WTC11 (cell line): ENCODE results near the gene RTN4RL1.

Source experiments
- CBFB ChIP-seq: sonication (generic); formaldehyde crosslinking; IDR thresholded peaks from 2 replicates; pipeline ENCODE4 v1.8.1; 2022; ENCODE audit warnings: mild to moderate bottlenecking, low read depth, missing genetic modification reagents
- ELF4 ChIP-seq: sonication (generic); formaldehyde crosslinking; IDR thresholded peaks from 2 replicates; pipeline ENCODE4 v1.8.1; 2022; ENCODE audit warnings: low read depth, mild to moderate bottlenecking, moderate library complexity, missing genetic modification reagents
- FOXJ3 ChIP-seq: sonication (generic); formaldehyde crosslinking; IDR thresholded peaks from 2 replicates; pipeline ENCODE4 v1.9.0; 2021; ENCODE audit warnings: missing genetic modification reagents, mild to moderate bottlenecking, borderline replicate concordance
- JUN ChIP-seq: sonication (generic); formaldehyde crosslinking; IDR thresholded peaks from 2 replicates; pipeline ENCODE4 v1.8.0; 2023; ENCODE audit warnings: mild to moderate bottlenecking, missing genetic modification reagents
- MXD4 ChIP-seq: fragments of 250-450 bp; sonication (Bioruptor Pico); IDR thresholded peaks from 2 replicates; pipeline ENCODE4 v1.8.0; 2021; ENCODE audit warnings: mild to moderate bottlenecking, moderate library complexity, borderline replicate concordance
- SP1 ChIP-seq: sonication (generic); formaldehyde crosslinking; conservative IDR thresholded peaks from 2 replicates; pipeline ENCODE4 v1.8.1; 2022; ENCODE audit warnings: missing genetic modification reagents
- TCF7 ChIP-seq: sonication (generic); formaldehyde crosslinking; IDR thresholded peaks from 2 replicates; pipeline ENCODE4 v1.8.0; 2022; ENCODE audit warnings: mild to moderate bottlenecking, low read depth, missing genetic modification reagents, moderate library complexity
- TP53 ChIP-seq: sonication (generic); formaldehyde crosslinking; IDR thresholded peaks from 2 replicates; pipeline ENCODE4 v1.8.1; 2023; ENCODE audit warnings: mild to moderate bottlenecking, missing genetic modification reagents
- TF ChIP-seq, protein P1 (sequence below): fragments of 200-600 bp; IDR thresholded peaks from 2 replicates; pipeline ENCODE4 v1.8.0; 2022; ENCODE audit warnings: antibody characterized with exemption
- TF ChIP-seq, protein P2 (sequence below): sonication (generic); formaldehyde crosslinking; IDR thresholded peaks from 2 replicates; pipeline ENCODE4 v1.8.1; 2023; ENCODE audit warnings: mild to moderate bottlenecking, missing genetic modification reagents, moderate library complexity

DNA sequence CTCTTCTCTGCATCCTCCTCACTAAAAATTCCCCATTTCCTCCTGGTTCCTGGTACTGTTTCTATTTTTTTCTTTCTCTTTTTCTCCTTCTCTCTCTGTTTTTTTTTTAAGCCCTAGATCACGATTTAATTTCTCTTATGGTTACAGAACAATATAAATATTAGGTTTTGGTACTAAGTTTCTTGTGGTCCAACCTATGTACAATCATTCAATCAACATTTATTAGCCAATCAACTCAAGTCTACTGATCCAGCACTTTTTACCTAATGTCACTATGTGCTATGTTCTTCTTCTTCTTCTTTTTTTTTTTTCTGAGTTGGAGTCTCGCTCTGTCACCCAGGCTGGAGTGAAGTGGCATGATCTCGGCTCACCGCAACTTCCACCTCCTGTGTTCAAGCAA, 12.6 kb downstream of the RTN4RL1 start:
- TF ChIP-seq FOXJ3 (CRISPR knock-in tag): no peak
- TF ChIP-seq, protein P1, sequence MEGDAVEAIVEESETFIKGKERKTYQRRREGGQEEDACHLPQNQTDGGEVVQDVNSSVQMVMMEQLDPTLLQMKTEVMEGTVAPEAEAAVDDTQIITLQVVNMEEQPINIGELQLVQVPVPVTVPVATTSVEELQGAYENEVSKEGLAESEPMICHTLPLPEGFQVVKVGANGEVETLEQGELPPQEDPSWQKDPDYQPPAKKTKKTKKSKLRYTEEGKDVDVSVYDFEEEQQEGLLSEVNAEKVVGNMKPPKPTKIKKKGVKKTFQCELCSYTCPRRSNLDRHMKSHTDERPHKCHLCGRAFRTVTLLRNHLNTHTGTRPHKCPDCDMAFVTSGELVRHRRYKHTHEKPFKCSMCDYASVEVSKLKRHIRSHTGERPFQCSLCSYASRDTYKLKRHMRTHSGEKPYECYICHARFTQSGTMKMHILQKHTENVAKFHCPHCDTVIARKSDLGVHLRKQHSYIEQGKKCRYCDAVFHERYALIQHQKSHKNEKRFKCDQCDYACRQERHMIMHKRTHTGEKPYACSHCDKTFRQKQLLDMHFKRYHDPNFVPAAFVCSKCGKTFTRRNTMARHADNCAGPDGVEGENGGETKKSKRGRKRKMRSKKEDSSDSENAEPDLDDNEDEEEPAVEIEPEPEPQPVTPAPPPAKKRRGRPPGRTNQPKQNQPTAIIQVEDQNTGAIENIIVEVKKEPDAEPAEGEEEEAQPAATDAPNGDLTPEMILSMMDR: no peak
- TF ChIP-seq ELF4 (CRISPR knock-in tag): no peak
- TF ChIP-seq SP1 (CRISPR knock-in tag): no peak
- TF ChIP-seq, protein P2, sequence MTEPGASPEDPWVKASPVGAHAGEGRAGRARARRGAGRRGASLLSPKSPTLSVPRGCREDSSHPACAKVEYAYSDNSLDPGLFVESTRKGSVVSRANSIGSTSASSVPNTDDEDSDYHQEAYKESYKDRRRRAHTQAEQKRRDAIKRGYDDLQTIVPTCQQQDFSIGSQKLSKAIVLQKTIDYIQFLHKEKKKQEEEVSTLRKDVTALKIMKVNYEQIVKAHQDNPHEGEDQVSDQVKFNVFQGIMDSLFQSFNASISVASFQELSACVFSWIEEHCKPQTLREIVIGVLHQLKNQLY (CRISPR knock-in tag): no peak
- no peak for TF ChIP-seq TP53
- TF ChIP-seq TCF7: no peak
- no peak for TF ChIP-seq JUN
- no peak for TF ChIP-seq MXD4 (CRISPR knock-in tag)
- TF ChIP-seq CBFB (CRISPR knock-in tag): no peak
